HL-60 (cell line): ENCODE data around the gene KLF6.

ENCODE experiments used
- DNase-seq, 2 experiments: peaks; one replicate each; pipeline ENCODE4 v3.0.0-alpha.2; 2010 to 2020; ENCODE audit warnings: low read depth in 1 of 2, low spot score in 1 of 2
- H3K27ac ChIP-seq: fragments of 250-450 bp; sonication (Bioruptor Pico); replicated peaks from 2 replicates; pipeline ENCODE4 v1.5.1; 2020; ENCODE audit warnings: mild to moderate bottlenecking, moderate library complexity
- H3K27me3 ChIP-seq: fragments of 250-450 bp; sonication (Bioruptor Pico); 2 replicates; pipeline ENCODE4 v1.5.1; 2021; ENCODE audit warnings: mild to moderate bottlenecking, moderate library complexity; ENCODE audit not compliant: insufficient read depth, poor library complexity, severe bottlenecking
- H3K4me3 ChIP-seq: replicated peaks from 2 replicates; pipeline ENCODE4 v1.5.1; 2011; ENCODE audit warnings: mild to moderate bottlenecking, control low read depth, low read length; ENCODE audit not compliant: insufficient read depth
- GABPA ChIP-seq: IDR thresholded peaks from 2 replicates; pipeline ENCODE4 v1.6.1; 2012; ENCODE audit warnings: low read depth
- POLR2AphosphoS5 ChIP-seq: IDR thresholded peaks from 2 replicates; pipeline ENCODE4 v1.6.1; 2012; ENCODE audit warnings: low read depth
- REST ChIP-seq: IDR thresholded peaks from 2 replicates; pipeline ENCODE4 v1.6.1; 2012; ENCODE audit warnings: low read depth; ENCODE audit not compliant: insufficient replicate concordance
- SPI1 ChIP-seq: IDR thresholded peaks from 2 replicates; pipeline ENCODE4 v1.6.1; 2012; ENCODE audit warnings: low read depth, mild to moderate bottlenecking, borderline replicate concordance
- TF ChIP-seq, protein P1 (sequence below): IDR thresholded peaks from one replicate; pipeline ENCODE4 v1.5.1; 2011; ENCODE audit warnings: low read length, control low read depth, inconsistent platforms; ENCODE audit not compliant: insufficient read depth

KLF6 gene

DNA sequence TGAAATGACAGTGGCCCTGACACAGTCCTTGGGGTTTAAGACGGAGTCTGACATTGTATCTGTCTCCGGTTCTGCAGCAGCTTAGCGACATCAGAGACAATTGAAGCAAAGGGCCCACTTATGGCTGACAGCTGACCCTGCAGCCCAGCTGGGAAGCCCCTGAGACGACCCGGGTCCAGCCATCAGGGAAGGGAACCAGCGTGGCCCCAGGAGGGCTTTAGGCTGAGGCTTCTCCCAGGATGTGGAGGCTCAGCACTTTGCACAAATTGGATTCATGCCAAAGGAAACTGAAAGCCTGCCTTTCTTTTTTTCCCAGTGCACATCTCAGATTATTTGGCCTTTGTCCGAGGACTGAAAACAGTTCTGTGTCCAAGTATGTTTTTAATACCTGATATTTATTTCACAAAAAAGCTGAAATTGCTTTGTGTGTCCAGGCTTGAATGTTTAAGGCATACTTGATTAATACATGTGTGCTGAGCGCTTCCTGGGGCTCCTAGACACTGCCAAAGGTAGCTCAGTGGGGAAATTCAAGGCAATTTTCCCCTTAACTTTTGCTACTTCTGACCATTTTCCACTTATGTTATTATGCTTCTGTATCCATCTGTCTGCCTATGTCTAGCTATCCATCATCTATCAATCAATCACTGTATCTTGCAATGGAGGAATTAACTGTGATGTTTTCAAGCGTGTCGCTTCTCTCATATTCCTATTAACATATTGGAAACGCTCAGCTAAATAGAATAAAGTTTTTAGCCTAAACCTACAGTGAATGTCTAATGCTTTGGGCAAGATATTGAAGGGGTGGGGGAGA, 34.8 kb downstream of the KLF6 start:
- Histone ChIP-seq H3K27me3 (no peaks in the 10 kb centered on the region), H3K4me3 (no peak overlapping the region), H3K27ac (no peak overlapping the region)
- no peak for DNase-seq
- no peak for TF ChIP-seq GABPA
- no peak for TF ChIP-seq SPI1

DNA sequence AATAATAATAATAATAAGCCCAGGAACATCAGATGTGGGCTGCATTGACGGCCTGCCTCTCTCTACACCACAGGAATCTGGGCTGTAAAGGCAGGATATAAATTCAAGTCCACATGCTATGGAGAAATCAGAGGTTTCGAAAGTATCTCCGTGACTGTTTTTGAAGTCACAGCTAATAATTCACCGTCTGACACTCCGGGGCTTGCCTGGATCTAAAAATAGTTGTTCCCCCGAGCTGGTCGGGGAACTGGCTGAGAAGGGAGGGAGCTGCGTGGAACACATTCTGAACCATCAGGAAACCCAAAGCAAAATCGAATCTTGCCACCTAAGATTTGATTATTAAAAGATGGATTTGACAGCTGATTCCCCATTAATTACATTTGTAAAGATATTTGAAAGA, 35.4 kb downstream of the KLF6 start:
- DNase-seq = no peak
- H3K27me3 ChIP-seq = no peaks in the 10 kb centered on the region
- TF ChIP-seq POLR2AphosphoS5 = no peak
- TF ChIP-seq REST = no peak
- no peak for TF ChIP-seq SPI1
- TF ChIP-seq, protein P1, sequence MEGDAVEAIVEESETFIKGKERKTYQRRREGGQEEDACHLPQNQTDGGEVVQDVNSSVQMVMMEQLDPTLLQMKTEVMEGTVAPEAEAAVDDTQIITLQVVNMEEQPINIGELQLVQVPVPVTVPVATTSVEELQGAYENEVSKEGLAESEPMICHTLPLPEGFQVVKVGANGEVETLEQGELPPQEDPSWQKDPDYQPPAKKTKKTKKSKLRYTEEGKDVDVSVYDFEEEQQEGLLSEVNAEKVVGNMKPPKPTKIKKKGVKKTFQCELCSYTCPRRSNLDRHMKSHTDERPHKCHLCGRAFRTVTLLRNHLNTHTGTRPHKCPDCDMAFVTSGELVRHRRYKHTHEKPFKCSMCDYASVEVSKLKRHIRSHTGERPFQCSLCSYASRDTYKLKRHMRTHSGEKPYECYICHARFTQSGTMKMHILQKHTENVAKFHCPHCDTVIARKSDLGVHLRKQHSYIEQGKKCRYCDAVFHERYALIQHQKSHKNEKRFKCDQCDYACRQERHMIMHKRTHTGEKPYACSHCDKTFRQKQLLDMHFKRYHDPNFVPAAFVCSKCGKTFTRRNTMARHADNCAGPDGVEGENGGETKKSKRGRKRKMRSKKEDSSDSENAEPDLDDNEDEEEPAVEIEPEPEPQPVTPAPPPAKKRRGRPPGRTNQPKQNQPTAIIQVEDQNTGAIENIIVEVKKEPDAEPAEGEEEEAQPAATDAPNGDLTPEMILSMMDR = no peak
- TF ChIP-seq GABPA = no peak
- no peak overlapping the region for H3K27ac ChIP-seq
- H3K4me3 ChIP-seq = no peak overlapping the region

DNA sequence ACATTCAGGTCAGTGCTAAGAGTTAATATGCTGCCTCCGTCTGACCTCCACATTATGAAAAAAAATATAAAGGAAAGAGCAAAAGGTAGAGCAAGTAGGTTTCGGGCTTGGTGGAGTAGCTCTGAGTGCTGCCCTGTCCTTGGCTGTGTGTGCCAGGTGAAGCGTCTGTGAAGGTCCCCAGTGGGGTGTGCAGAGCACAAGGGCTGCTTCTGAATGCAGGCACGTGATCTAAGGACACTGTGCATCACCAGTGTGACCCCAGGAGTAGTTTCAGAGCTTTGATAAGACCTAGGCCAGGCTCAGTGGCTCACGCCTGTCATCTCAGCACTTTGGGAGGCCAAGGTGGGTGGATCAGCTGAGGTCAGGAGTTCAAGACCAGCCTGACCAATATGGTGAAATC, 36.0 kb downstream of the KLF6 start:
- Histone ChIP-seq H3K27me3 (no peaks in the 10 kb centered on the region), H3K27ac (no peak overlapping the region), H3K4me3 (no peak overlapping the region)
- TF ChIP-seq POLR2AphosphoS5 = no peak
- no peak for TF ChIP-seq GABPA
- no peak for DNase-seq

- TF ChIP-seq, protein P1 = no peak
- no peak for TF ChIP-seq SPI1
- TF ChIP-seq REST = no peak
- no peak for TF ChIP-seq POLR2AphosphoS5
- no peak for TF ChIP-seq GABPA
- Histone ChIP-seq H3K27me3 (no peaks in the 10 kb centered on the region), H3K27ac (no peak overlapping the region), H3K4me3 (no peak overlapping the region)
- DNase-seq = no peak
These were observed 36.5 kb downstream of the KLF6 start for GRCh38 chr10:3748484-3748883.

DNA sequence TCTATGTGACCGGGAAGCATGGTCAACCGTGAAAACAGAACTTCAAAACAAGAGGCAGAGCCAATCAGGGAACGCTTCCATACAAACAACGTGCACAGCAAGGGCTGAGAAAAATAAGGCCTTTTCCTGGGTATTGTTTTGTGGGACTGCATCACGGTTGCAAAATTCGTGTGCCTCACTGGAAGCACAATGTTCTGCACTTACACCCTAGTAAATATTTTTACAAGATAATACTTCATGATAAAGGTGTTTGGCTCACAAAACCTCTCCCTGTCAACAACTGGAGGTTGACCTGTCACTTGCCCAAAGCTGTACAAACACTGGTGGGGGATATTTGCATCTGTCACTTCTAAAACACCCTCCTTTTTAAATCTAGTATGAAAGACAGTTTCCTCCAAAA, 37.0 kb downstream of the KLF6 start:
- no peak overlapping the region for H3K27ac ChIP-seq
- TF ChIP-seq GABPA (no peak), POLR2AphosphoS5 (no peak), SPI1 (no peak), REST (no peak)
- TF ChIP-seq, protein P1 = no peak
- DNase-seq = no peak

More for the DNA sequence above, 37.0 kb downstream of the KLF6 start:
- H3K27me3 ChIP-seq = no peaks in the 10 kb centered on the region
- H3K4me3 ChIP-seq = no peak overlapping the region
